Thyroid gland (tissue), 4 donors: ENCODE measurements around the gene DAB1. TPM values are rescaled to one million over a fixed set of nuclear protein-coding genes. Genes with fewer than 3 reads are reported as not detected.

Experiments used
- DNase-seq, 2 donors: peaks; one replicate each; pipeline ENCODE4 v3.0.0-alpha.2; 2019
- H3K27ac ChIP-seq, 3 donors: fragments of 200-600 bp; sonication (generic); 1 replicate in 2 of 3; 2 replicates in 1 of 3; pipeline ENCODE4 v1.5.1; 2016 to 2019; ENCODE audit warnings: mild to moderate bottlenecking in 1 of 3, moderate library complexity in 1 of 3
- H3K27me3 ChIP-seq: fragments of 200-600 bp; sonication (generic); one replicate; pipeline ENCODE4 v1.5.1; 2019
- H3K36me3 ChIP-seq, 2 donors: fragments of 200-600 bp; sonication (generic); one replicate each; pipeline ENCODE4 v1.5.1; 2016 to 2019
- H3K4me1 ChIP-seq, 2 donors: fragments of 200-600 bp; sonication (generic); one replicate each; pipeline ENCODE4 v1.5.1; 2017 to 2019
- H3K4me3 ChIP-seq, 3 donors: fragments of 200-600 bp; sonication (generic); replicated peaks in 1 of 3; 1 replicate in 2 of 3; 2 replicates in 1 of 3; pipeline ENCODE4 v1.5.1; 2016; ENCODE audit warnings: mild to moderate bottlenecking in 1 of 3
- H3K9me3 ChIP-seq: fragments of 200-600 bp; sonication (generic); one replicate; pipeline ENCODE4 v1.5.1; 2017
- POLR2A ChIP-seq, 2 donors: fragments of 450-650 bp; IDR thresholded peaks; one replicate each; pipeline ENCODE4 v1.6.1; 2017; ENCODE audit warnings: antibody characterized with exemption in 2 of 2, mild to moderate bottlenecking in 2 of 2, moderate library complexity in 1 of 2
- WGBS, 2 donors: methylation state at CpG; one replicate each; pipeline ENCODE4 v1.1.5; 2017; 5-methylcytosine and 5-hydroxymethylcytosine counted together
- intact Hi-C: fragments of 100-400 bp; cut with DNase I; formaldehyde crosslinking; loops from one replicate; pipeline ENCODE4 v1.15.1; 2023
- total RNA-seq, 4 donors: library from RNA; depleted of rRNA; stranded (reverse); fragments of >200 nt; gene quantifications; one replicate each; pipeline ENCODE4 v1.2.3, GENCODE V29; 2016
- TF ChIP-seq, protein P1 (sequence below), 6 experiments: fragments of 200-600 bp in 3 of 6; fragments of 450-650 bp in 3 of 6; sonication (generic) in 3 of 6; IDR thresholded peaks; one replicate each; pipeline ENCODE4 v1.5.1; 2016 to 2019; ENCODE audit warnings: antibody characterized with exemption in 6 of 6, mild to moderate bottlenecking in 2 of 6, inconsistent platforms in 1 of 6, moderate library complexity in 1 of 6

The DAB1 gene
- total RNA-seq, 4 donors from 2014 or later: under 0.01 to 0.83 (median 0.21) TPM

DNA sequence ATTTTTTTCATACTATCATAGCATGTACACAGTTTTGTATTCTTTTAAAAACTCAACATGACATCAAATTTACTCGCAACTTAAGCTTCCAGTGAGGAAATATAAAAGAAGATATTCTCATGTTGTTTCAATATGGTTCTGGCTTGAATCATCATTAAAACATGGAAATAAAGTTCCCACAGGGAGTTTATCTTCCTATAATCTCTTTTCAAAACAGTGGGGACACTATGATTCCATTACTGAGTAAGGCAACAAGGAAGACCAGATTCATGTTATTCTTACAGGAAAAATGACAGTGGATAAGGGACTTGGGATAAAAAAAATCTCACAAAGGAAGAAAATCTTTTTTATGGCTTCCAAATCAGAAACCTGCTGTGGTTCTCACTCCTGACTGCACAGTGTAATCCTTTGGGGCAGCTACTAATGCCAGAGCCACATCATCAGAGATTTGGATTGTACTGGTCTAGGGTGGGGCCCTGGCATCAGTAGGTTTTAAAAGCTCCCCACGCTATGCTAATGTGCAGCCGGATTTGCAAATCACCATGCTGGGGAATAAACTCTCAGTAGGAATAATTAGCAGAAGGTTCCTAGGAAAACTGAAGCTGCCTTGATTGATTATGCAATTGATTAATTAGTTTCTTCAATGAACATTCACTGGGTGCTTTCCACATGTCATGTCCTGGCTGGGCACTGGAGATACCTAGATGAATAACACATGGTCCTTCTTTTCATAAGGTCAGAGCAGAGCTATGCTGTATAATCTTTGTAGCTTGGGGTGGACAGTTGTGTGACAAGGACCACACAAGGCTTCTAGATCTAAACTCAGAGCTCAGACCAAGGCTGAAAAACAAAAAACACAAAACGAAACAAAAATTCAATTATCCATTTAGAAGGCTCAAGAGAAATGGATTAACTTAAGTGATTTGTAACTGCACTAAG is 386.9 kb downstream of the DAB1 start:
- no peak overlapping the region for H3K4me3 ChIP-seq
- intact Hi-C loops: no loop called here
- no peaks in the 10 kb centered on the region for H3K27me3 ChIP-seq
- DNase-seq: no peak
- no peaks in the 10 kb centered on the region for H3K36me3 ChIP-seq
- H3K9me3 ChIP-seq: no peaks in the 10 kb centered on the region
- TF ChIP-seq POLR2A (IDR thresholded peaks at IDR 0.05): no peak
- TF ChIP-seq, protein P1, sequence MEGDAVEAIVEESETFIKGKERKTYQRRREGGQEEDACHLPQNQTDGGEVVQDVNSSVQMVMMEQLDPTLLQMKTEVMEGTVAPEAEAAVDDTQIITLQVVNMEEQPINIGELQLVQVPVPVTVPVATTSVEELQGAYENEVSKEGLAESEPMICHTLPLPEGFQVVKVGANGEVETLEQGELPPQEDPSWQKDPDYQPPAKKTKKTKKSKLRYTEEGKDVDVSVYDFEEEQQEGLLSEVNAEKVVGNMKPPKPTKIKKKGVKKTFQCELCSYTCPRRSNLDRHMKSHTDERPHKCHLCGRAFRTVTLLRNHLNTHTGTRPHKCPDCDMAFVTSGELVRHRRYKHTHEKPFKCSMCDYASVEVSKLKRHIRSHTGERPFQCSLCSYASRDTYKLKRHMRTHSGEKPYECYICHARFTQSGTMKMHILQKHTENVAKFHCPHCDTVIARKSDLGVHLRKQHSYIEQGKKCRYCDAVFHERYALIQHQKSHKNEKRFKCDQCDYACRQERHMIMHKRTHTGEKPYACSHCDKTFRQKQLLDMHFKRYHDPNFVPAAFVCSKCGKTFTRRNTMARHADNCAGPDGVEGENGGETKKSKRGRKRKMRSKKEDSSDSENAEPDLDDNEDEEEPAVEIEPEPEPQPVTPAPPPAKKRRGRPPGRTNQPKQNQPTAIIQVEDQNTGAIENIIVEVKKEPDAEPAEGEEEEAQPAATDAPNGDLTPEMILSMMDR (IDR thresholded peaks at IDR 0.05): no peak
- WGBS, 2 donors: 78 to 81% methylated on average over 4 of the region's 4 CpGs
- H3K4me1 ChIP-seq: no peaks in the 10 kb centered on the region
- no peak overlapping the region for H3K27ac ChIP-seq

DNA sequence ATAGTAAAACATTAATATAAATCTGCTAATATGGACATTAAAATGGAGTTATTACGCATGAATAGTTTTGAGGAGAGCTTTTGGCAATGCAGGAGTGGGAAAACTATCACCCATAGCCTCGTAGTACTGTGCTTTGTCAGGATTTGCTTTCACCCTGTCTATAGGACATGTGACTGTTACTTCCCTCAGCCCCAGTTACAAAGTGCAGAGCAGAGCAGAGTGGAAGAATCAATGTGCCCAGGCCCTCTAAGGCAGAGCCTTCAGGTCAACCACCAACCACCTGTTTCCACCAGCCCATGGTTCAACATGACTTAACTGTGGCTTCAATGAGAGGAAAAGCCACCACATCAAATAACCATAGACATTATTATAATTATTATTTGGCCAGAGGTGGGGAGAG is 389.1 kb downstream of the DAB1 start:
- H3K4me3 ChIP-seq: no peak overlapping the region
- H3K36me3 ChIP-seq: no peaks in the 10 kb centered on the region
- no peaks in the 10 kb centered on the region for H3K9me3 ChIP-seq
- H3K4me1 ChIP-seq: no peaks in the 10 kb centered on the region
- no peaks in the 10 kb centered on the region for H3K27me3 ChIP-seq
- 87% methylated on average over 2 of the region's 2 CpGs for WGBS, 2 donors
- no peak overlapping the region for H3K27ac ChIP-seq
- DNase-seq: no peak
- TF ChIP-seq, protein P1 (IDR thresholded peaks at IDR 0.05): no peak
- TF ChIP-seq POLR2A (IDR thresholded peaks at IDR 0.05): no peak
- intact Hi-C loops: no loop called here

DNA sequence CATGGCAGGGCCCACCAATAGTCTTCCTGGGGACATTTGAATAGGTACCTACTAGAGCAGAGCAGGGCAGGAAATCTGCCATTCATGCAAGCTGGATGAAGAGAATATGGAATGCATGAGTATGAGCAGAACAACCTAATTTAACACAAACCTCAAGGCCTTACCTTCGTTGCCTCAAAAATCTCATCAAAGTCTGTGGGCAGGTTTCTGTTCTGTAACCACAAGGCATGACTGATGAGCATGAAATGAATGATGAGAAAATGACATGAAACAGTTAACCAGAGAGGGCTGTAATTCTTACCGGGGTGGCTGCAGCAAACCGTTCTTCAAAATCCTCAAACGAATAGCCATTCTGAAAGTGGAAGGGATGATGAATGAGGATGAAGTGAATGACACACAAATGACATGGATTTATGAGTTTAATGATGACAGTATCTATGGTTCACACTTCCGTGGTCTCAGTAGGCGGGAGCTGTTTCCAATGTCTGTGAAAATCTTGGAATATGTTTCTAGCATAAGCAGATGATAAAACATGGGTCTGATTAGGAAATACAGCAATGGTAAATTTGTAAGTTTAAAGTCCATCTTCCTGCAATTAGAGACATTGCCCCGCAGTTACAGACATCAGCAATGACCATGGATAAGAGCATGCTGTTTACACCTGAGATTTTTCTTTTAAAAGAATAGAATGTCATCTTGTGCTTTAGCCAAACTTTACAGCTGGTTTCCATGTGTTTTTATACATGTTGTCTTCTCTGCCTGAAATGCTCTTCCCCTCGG is 390.4 kb downstream of the DAB1 start:
- whole genome bisulfite sequencing, 2 donors: 77 to 87% methylated on average over 8 of the region's 8 CpGs
- H3K4me1 ChIP-seq: no peaks in the 10 kb centered on the region
- H3K36me3 ChIP-seq: no peaks in the 10 kb centered on the region
- no peak overlapping the region for H3K27ac ChIP-seq
- TF ChIP-seq, protein P1 (IDR thresholded peaks at IDR 0.05): no peak
- TF ChIP-seq POLR2A (IDR thresholded peaks at IDR 0.05): no peak
- no peak overlapping the region for H3K4me3 ChIP-seq
- no peaks in the 10 kb centered on the region for H3K27me3 ChIP-seq
- no peaks in the 10 kb centered on the region for H3K9me3 ChIP-seq
- intact Hi-C loops: no loop called here
- no peak for DNase-seq

DNA sequence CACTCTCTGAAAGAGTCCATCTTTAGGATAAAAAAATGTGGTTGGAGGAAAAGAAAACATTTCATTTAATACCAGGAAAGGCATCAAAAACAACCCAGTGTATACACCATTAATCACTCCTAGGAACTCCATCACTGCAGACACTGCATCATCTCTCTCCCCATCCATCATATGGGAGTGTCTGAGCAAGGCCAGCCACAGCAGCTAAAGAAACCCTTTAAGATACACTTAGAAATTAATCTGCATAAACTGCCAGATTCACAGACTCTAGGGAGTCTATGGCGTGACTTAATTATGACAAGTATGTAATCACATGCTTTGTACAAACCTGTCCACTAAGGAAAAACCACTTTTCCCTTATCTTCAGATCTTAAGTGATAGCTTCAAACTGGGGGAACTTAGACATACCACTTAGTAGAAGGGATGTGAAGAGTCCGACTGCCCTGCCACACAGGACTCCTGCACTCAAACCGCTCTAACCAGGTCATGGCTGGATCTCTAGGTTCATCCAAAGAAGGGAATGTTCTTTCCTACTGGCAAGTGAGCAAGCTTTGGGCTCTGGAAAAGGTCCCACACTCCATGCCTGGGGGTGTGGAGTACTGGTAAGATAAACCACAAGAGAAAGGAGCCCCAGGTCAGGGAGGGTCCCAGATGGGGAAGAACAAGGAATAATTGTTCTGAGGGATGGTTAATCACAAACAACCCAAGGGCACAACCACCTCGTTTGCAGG is 397.1 kb downstream of the DAB1 start:
- Histone ChIP-seq H3K4me3 (no peak overlapping the region), H3K4me1 (no peaks in the 10 kb centered on the region), H3K36me3 (no peaks in the 10 kb centered on the region), H3K27me3 (no peaks in the 10 kb centered on the region), H3K27ac (no peak overlapping the region), H3K9me3 (no peaks in the 10 kb centered on the region)
- DNase-seq: no peak
- WGBS, 2 donors: 62 to 72% methylated on average over 4 of the region's 4 CpGs
- intact Hi-C loops: no loop called here
- TF ChIP-seq, protein P1 (IDR thresholded peaks at IDR 0.05): no peak
- TF ChIP-seq POLR2A (IDR thresholded peaks at IDR 0.05): no peak
